Liver (tissue), 9 donors: ENCODE results near the gene CIB1. TPM values are rescaled to one million over a fixed set of nuclear protein-coding genes. Genes with fewer than 3 reads are reported as not detected.
"Not testable (repeated sequence)": the region's sequence is repeated elsewhere in the genome, so short reads cannot be mapped to it uniquely, and the experiment has no call there.

ENCODE experiments used
- DNase-seq: peaks from one replicate; pipeline ENCODE4 v3.0.0-alpha.2; 2017; ENCODE audit warnings: low spot score
- H3K27ac ChIP-seq, 2 donors: one replicate each; pipeline ENCODE4 v1.7.0; 2013; ENCODE audit warnings: inconsistent platforms in 2 of 2, low read length in 2 of 2, control low read depth in 1 of 2, low read depth in 1 of 2, mild to moderate bottlenecking in 1 of 2
- H3K27me3 ChIP-seq, 4 donors: one replicate each; pipeline versions ENCODE4 v1.6.1 to v1.7.0; 2013; ENCODE audit warnings: low read length in 3 of 4, inconsistent platforms in 1 of 4, mild to moderate bottlenecking in 1 of 4, moderate library complexity in 1 of 4; ENCODE audit not compliant: control insufficient read depth in 4 of 4, insufficient read depth in 4 of 4
- H3K36me3 ChIP-seq, 4 donors: one replicate each; pipeline versions ENCODE4 v1.6.1 to v1.7.0; 2013; ENCODE audit warnings: low read length in 3 of 4, mild to moderate bottlenecking in 3 of 4, low read depth in 1 of 4, moderate library complexity in 1 of 4; ENCODE audit not compliant: control insufficient read depth in 4 of 4, insufficient read depth in 3 of 4
- H3K4me1 ChIP-seq, 4 donors: one replicate each; pipeline versions ENCODE4 v1.6.1 to v1.7.0; 2013; ENCODE audit warnings: low read length in 3 of 4, mild to moderate bottlenecking in 3 of 4, moderate library complexity in 1 of 4; ENCODE audit not compliant: control insufficient read depth in 4 of 4, insufficient read depth in 4 of 4
- H3K4me3 ChIP-seq, 3 donors: one replicate each; pipeline versions ENCODE4 v1.6.1 to v1.7.0; 2013; ENCODE audit warnings: low read length in 3 of 3, control low read depth in 1 of 3, low read depth in 1 of 3, mild to moderate bottlenecking in 1 of 3
- H3K9ac ChIP-seq, 2 donors: one replicate each; pipeline ENCODE4 v1.7.0; 2013; ENCODE audit warnings: low read length in 2 of 2, mild to moderate bottlenecking in 2 of 2, moderate library complexity in 2 of 2, control low read depth in 1 of 2, low read depth in 1 of 2
- H3K9me3 ChIP-seq, 4 donors: one replicate each; pipeline versions ENCODE4 v1.6.1 to v1.7.0; 2013; ENCODE audit warnings: low read length in 3 of 4; ENCODE audit not compliant: control insufficient read depth in 4 of 4
- ATF3 ChIP-seq: IDR thresholded peaks from 2 replicates; pipeline ENCODE4 v1.6.1; 2016; ENCODE audit warnings: antibody characterized with exemption
- FOXA1 ChIP-seq: IDR thresholded peaks from 2 replicates; pipeline ENCODE4 v1.6.1; 2016; ENCODE audit warnings: antibody characterized with exemption
- HNF4A ChIP-seq, 2 donors: conservative IDR thresholded peaks; 2 replicates each; pipeline ENCODE4 v1.6.1; 2016; ENCODE audit warnings: antibody characterized with exemption in 2 of 2, mild to moderate bottlenecking in 2 of 2
- HNF4G ChIP-seq: IDR thresholded peaks from 2 replicates; pipeline ENCODE4 v1.6.1; 2016; ENCODE audit warnings: antibody characterized with exemption
- JUND ChIP-seq, 2 donors: IDR thresholded peaks; 2 replicates each; pipeline ENCODE4 v1.6.1; 2016; ENCODE audit warnings: antibody characterized with exemption in 2 of 2
- MAX ChIP-seq: IDR thresholded peaks from 2 replicates; pipeline ENCODE4 v1.6.1; 2016; ENCODE audit warnings: antibody characterized with exemption
- NR2F2 ChIP-seq: IDR thresholded peaks from 2 replicates; pipeline ENCODE4 v1.6.1; 2016; ENCODE audit warnings: antibody characterized with exemption
- RXRA ChIP-seq, 2 donors: IDR thresholded peaks; 2 replicates each; pipeline ENCODE4 v1.6.1; 2017 to 2018; ENCODE audit warnings: antibody characterized with exemption in 2 of 2, mild to moderate bottlenecking in 1 of 2
- SP1 ChIP-seq: IDR thresholded peaks from 2 replicates; pipeline ENCODE4 v1.6.1; 2018; ENCODE audit warnings: antibody characterized with exemption, mild to moderate bottlenecking
- YY1 ChIP-seq: IDR thresholded peaks from 2 replicates; pipeline ENCODE4 v1.6.1; 2016; ENCODE audit warnings: antibody characterized with exemption, mild to moderate bottlenecking
- ZBTB33 ChIP-seq: IDR thresholded peaks from 2 replicates; pipeline ENCODE4 v1.6.1; 2016; ENCODE audit warnings: antibody characterized with exemption
- WGBS: extraction: QIAGEN DNeasy Blood & Tissue Kit; methylation state at CpG from one replicate; pipeline ENCODE4 v1.1.7; 2013; 5-methylcytosine and 5-hydroxymethylcytosine counted together
- polyA plus RNA-seq, 2 donors: library from polyadenylated mRNA; stranded (reverse) in 1 of 2; unstranded in 1 of 2; fragments of 200-250 nt in 1 of 2; fragments of >200 nt in 1 of 2; fragmentation: Nextera tagmentation in 1 of 2; extraction: Ambion mirVana in 1 of 2; gene quantifications; one replicate each; pipeline versions ENCODE4 v1.2.1 to v1.2.3, GENCODE V29; 2013 to 2015
- total RNA-seq, 2 donors: library from RNA; depleted of rRNA; stranded (reverse); fragments of >200 nt; gene quantifications; one replicate each; pipeline ENCODE4 v1.2.3, GENCODE V29; 2014
- donor health status: healthy.
- donor health status: healthy.
- donor health status: healthy.
- donor health status: healthy.
- donor health status: healthy.

The CIB1 gene
- total and polyA plus RNA-seq, 4 donors = 14.9 to 107 (median 49.3) TPM

- Histone ChIP-seq H3K36me3 (no peaks in the 10 kb centered on the region), H3K9me3 (no peaks in the 10 kb centered on the region), H3K4me1 (peaks cover 5 to 26% (median 22%) of the 10 kb centered on the region in 4 donors), H3K9ac (peak overlapping the region; percentile 91 to 95), H3K4me3 (peak overlapping the region; percentile 71 to 95 (median 79)), H3K27ac (peak overlapping the region; percentile 96), H3K27me3 (no peaks in the 10 kb centered on the region)
- DNase-seq = no peak
- TF ChIP-seq YY1 (peak; percentile 43), HNF4G (peak; percentile 42), ZBTB33 (no peak), RXRA (IDR thresholded peaks at IDR 0.05) (peak; percentile 64 to 77), HNF4A (conservative IDR thresholded peaks at IDR 0.05) (peak; percentile 80 to 82), SP1 (peak; percentile 61), ATF3 (no peak), JUND (IDR thresholded peaks at IDR 0.05) (peak; percentile 44 to 81)
- WGBS = 20% methylated on average over 4 of the region's 4 CpGs
These were observed 30.9 kb upstream of the CIB1 start for GRCh38 chr15:90264671-90265070.

GRCh38 chr15:90262426-90262825, 28.7 kb upstream of the CIB1 start:
- H3K9ac ChIP-seq = no peak overlapping the region

GRCh38 chr15:90261811-90262210, 28.1 kb upstream of the CIB1 start:
- DNase-seq = no peak
- H3K9me3 ChIP-seq = no peaks in the 10 kb centered on the region
- no peak overlapping the region for H3K9ac ChIP-seq
- no peak overlapping the region for H3K27ac ChIP-seq
- WGBS = 88% methylated on average over 5 of the region's 5 CpGs
- TF ChIP-seq YY1 (no peak), SP1 (no peak), ATF3 (no peak), FOXA1 (no peak)
- peaks cover 0 to 15% (median 11%) of the 10 kb centered on the region in 4 donors for H3K4me1 ChIP-seq
- no peaks in the 10 kb centered on the region for H3K27me3 ChIP-seq
- no peak overlapping the region for H3K4me3 ChIP-seq
- H3K36me3 ChIP-seq = no peaks in the 10 kb centered on the region

More at GRCh38 chr15:90262426-90262825, 28.7 kb upstream of the CIB1 start:
- no peak for TF ChIP-seq FOXA1
- TF ChIP-seq NR2F2 = no peak
- TF ChIP-seq JUND (IDR thresholded peaks at IDR 0.05) = no peak
- no peak for TF ChIP-seq RXRA (IDR thresholded peaks at IDR 0.05)
- TF ChIP-seq YY1 = no peak
- TF ChIP-seq MAX = no peak
- no peak for DNase-seq
- WGBS = 72% methylated on average over 5 of the region's 5 CpGs
- Histone ChIP-seq H3K27me3 (no peaks in the 10 kb centered on the region), H3K27ac (no peak overlapping the region), H3K4me3 (no peak overlapping the region), H3K36me3 (no peaks in the 10 kb centered on the region), H3K9me3 (no peaks in the 10 kb centered on the region), H3K4me1 (peaks cover 5 to 21% (median 17%) of the 10 kb centered on the region in 4 donors)

- not testable (repeated sequence) for DNase-seq
- WGBS = 85% methylated on average over 6 of the region's 6 CpGs
- H3K4me1 ChIP-seq = peaks cover 0 to 10% (median 7%) of the 10 kb centered on the region in 4 donors
These were observed 27.0 kb upstream of the CIB1 start for GRCh38 chr15:90260731-90261130.

More at GRCh38 chr15:90260731-90261130, 27.0 kb upstream of the CIB1 start:
- H3K4me3 ChIP-seq, H3K27ac ChIP-seq, H3K9ac ChIP-seq, H3K27me3 ChIP-seq, H3K9me3 ChIP-seq, H3K36me3 ChIP-seq: not testable (repeated sequence)
